ENCODE measurements around the gene EFNA5. TPM values are rescaled to one million over a fixed set of nuclear protein-coding genes. Genes with fewer than 3 reads are reported as not detected.

The EFNA5 gene
- total RNA-seq, 1 experiment from 2014 or later, result 216 TPM

DNA sequence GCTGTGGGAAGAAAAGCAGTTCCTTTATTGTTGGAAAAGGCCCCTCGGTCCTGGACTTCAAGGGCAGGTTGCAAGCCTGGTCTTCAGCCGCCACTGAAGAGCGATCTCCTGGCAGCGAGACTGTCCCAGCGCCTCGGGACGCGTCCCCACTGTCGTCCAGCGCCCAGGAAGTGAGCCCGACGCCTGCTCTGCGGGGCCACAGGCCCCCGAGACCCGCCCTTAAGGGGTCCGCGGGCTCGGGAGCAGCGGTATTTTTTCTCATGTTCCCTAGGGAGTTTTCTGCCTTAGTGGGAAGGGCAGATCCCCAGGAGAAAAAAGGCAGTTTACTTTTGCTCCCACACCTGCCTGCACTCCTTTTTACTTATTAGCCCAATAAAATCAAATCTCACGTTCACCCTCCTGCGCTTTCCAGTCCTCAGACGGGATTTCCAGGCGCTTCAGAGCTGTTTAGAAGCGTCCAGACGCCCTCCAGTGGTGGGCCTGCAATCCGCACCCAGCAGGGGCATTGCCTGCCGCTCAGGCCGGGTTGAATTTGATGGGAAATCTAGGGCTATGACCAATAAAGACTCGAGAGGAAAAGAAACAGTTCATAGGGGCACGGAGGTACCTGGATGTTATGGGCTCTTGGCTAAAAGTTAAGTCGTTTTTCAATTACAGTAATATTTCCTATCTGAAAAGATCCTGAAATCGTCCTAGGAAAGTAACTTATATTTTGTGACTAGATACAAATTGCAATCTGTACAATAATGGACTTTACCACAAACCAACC, 2.8 kb upstream of the EFNA5 start:
- peak overlapping the region; percentile 89 for H3K27ac Mint-ChIP-seq (ENCODE audit: unreplicated experiment)
- intact Hi-C loops (cut with micrococcal nuclease; ENCODE audit: unreplicated experiment), result loop anchor here (1.0 to 10.0 kb wide), 8 partner anchors 205 to 1549 kb away; no protein-coding TSS in a partner anchor
- no peaks in the 10 kb centered on the region for H3K27me3 Mint-ChIP-seq (ENCODE audit: unreplicated experiment)
- CTCF ChIA-PET, result interaction anchor here (0.7 kb wide), 2 partner anchors 12 to 312 kb away, joined by 3 read pairs; no protein-coding TSS in a partner anchor
- peak overlapping the region; percentile 94 for H3K4me3 Mint-ChIP-seq (ENCODE audit: low read depth, unreplicated experiment)
- H3K9me3 Mint-ChIP-seq (ENCODE audit: low read depth, unreplicated experiment), result no peaks in the 10 kb centered on the region
- peak; percentile 97 for DNase-seq
- H3K4me1 Mint-ChIP-seq (ENCODE audit: low read depth, unreplicated experiment), result peaks cover 18% of the 10 kb centered on the region
- no TSS peak for BruUV-seq (replicated peaks)
- TF ChIP-seq, protein P1, sequence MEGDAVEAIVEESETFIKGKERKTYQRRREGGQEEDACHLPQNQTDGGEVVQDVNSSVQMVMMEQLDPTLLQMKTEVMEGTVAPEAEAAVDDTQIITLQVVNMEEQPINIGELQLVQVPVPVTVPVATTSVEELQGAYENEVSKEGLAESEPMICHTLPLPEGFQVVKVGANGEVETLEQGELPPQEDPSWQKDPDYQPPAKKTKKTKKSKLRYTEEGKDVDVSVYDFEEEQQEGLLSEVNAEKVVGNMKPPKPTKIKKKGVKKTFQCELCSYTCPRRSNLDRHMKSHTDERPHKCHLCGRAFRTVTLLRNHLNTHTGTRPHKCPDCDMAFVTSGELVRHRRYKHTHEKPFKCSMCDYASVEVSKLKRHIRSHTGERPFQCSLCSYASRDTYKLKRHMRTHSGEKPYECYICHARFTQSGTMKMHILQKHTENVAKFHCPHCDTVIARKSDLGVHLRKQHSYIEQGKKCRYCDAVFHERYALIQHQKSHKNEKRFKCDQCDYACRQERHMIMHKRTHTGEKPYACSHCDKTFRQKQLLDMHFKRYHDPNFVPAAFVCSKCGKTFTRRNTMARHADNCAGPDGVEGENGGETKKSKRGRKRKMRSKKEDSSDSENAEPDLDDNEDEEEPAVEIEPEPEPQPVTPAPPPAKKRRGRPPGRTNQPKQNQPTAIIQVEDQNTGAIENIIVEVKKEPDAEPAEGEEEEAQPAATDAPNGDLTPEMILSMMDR (IDR thresholded peaks at IDR 0.05; ENCODE audit: unreplicated experiment), result peak; percentile 95
- peaks cover 55% of the 10 kb centered on the region for H3K36me3 Mint-ChIP-seq (ENCODE audit: insufficient read depth, unreplicated experiment)

DNA sequence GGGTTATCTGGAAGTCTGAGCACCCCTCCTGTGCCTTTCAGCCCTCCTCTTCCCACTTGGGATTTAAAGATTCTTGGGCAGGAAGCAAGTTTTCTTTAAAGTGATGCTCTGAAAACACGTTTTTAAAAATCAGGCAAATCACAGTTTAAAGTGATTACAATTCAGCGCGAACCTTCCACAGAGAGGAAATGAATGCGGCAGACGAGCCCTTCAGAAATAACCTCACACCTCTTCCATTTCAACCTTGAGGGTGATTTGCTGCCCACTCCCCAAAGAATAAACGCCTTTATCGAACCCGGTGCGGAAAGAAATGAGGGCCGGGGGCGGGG, 2.3 kb upstream of the EFNA5 start:
- CTCF ChIA-PET, result interaction anchor here (0.6 to 1.6 kb wide), 9 partner anchors 9 to 829 kb away, joined by 3 to 7 read pairs (median 3); no protein-coding TSS in a partner anchor
- H3K27ac Mint-ChIP-seq (ENCODE audit: unreplicated experiment), result peak overlapping the region; percentile 89
- H3K27me3 Mint-ChIP-seq (ENCODE audit: unreplicated experiment), result no peaks in the 10 kb centered on the region
- TF ChIP-seq, protein P1 (IDR thresholded peaks at IDR 0.05; ENCODE audit: unreplicated experiment), result no peak
- peak overlapping the region; percentile 94 for H3K4me3 Mint-ChIP-seq (ENCODE audit: low read depth, unreplicated experiment)
- TSS peak; percentile 73 for BruUV-seq (replicated peaks)
- intact Hi-C loops (cut with micrococcal nuclease; ENCODE audit: unreplicated experiment), result loop anchor here (1.0 to 10.0 kb wide), 8 partner anchors 204 to 1548 kb away; no protein-coding TSS in a partner anchor
- H3K9me3 Mint-ChIP-seq (ENCODE audit: low read depth, unreplicated experiment), result no peaks in the 10 kb centered on the region
- no peak for DNase-seq
- H3K4me1 Mint-ChIP-seq (ENCODE audit: low read depth, unreplicated experiment), result peaks cover 18% of the 10 kb centered on the region
- H3K36me3 Mint-ChIP-seq (ENCODE audit: insufficient read depth, unreplicated experiment), result peaks cover 60% of the 10 kb centered on the region

DNA sequence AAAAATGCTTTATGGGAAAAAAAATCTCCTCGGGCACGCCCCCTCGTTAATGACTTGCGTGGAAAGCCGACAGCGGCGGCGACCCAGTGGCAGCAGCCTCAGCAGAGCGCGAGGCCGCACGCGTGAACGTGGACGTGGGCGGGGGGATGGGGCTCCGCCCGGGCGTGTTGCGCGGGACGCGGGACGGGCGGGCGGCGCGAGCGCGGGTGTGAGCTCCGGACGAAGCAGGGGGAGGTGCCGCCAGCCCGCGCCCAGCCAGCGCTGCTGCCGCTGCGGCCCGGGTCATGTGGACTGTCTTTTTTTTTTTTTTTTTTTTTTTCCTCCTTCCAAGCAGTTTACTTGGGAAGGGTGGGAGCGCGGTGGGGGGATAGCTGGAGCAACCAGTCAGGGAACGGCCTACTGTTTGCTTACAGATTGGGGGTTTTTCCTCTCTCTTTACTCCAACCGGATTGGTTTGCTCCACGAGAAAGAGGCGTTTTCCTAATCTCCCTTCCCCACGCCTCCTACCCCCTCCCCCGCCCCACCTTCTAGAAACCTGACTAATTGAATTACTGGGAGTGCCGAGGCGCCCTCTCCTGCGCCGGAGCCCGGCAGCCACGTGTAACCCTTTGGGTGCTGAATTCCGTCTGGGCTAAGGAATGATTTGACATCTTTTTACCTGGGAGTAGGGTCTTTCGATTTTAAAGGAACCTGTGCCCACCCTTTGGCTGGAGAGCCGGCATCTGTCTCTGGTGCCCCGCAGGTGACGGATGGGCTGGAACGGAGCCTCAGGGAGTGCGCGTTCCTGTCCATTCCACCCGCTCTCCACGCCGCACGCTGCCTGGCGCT, 1.7 kb upstream of the EFNA5 start:
- H3K9me3 Mint-ChIP-seq (ENCODE audit: low read depth, unreplicated experiment), result no peaks in the 10 kb centered on the region
- DNase-seq, result peak; percentile 94
- TF ChIP-seq, protein P1 (IDR thresholded peaks at IDR 0.05; ENCODE audit: unreplicated experiment), result no peak
- BruUV-seq (replicated peaks), result no TSS peak
- H3K27ac Mint-ChIP-seq (ENCODE audit: unreplicated experiment), result peak overlapping the region; percentile 89
- peak overlapping the region; percentile 94 for H3K4me3 Mint-ChIP-seq (ENCODE audit: low read depth, unreplicated experiment)
- CTCF ChIA-PET, result interaction anchor here (0.6 to 1.6 kb wide), 11 partner anchors 9 to 1392 kb away, joined by 3 to 7 read pairs (median 4); no protein-coding TSS in a partner anchor
- peaks cover 64% of the 10 kb centered on the region for H3K36me3 Mint-ChIP-seq (ENCODE audit: insufficient read depth, unreplicated experiment)
- no peaks in the 10 kb centered on the region for H3K27me3 Mint-ChIP-seq (ENCODE audit: unreplicated experiment)
- peaks cover 18% of the 10 kb centered on the region for H3K4me1 Mint-ChIP-seq (ENCODE audit: low read depth, unreplicated experiment)
- intact Hi-C loops (cut with micrococcal nuclease; ENCODE audit: unreplicated experiment), result loop anchor here (1.0 to 10.0 kb wide), 8 partner anchors 204 to 1548 kb away; no protein-coding TSS in a partner anchor

DNA sequence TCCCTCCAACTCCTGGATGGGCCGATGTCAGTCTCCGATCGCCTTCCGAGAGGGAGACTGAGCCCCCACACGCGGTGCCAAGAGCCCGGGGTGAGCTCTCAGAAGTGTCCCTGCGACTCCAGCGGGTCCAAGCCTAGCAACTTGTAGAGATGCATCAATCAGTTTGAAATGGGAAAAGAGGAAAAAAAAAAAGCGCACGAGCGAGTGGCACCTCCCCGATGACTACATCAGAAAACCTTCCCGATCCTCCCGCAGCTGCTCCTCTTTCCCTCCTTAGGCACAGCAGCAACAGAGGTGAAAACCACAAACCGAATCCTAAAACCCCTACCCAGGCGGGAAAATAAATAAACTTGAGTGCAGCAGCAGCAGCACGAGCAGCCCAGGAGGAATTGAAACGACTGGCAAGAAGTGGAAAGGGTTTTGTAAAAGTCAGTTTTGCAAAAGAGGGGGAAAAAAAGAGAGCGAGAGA, 1.0 kb upstream of the EFNA5 start:
- peak overlapping the region; percentile 94 for H3K4me3 Mint-ChIP-seq (ENCODE audit: low read depth, unreplicated experiment)
- peak overlapping the region; percentile 89 for H3K27ac Mint-ChIP-seq (ENCODE audit: unreplicated experiment)
- no peaks in the 10 kb centered on the region for H3K27me3 Mint-ChIP-seq (ENCODE audit: unreplicated experiment)
- BruUV-seq (replicated peaks), result TSS peak; percentile 51
- TF ChIP-seq, protein P1 (IDR thresholded peaks at IDR 0.05; ENCODE audit: unreplicated experiment), result no peak
- peaks cover 71% of the 10 kb centered on the region for H3K36me3 Mint-ChIP-seq (ENCODE audit: insufficient read depth, unreplicated experiment)
- DNase-seq, result peak; percentile 64
- H3K4me1 Mint-ChIP-seq (ENCODE audit: low read depth, unreplicated experiment), result peaks cover 18% of the 10 kb centered on the region
- no peaks in the 10 kb centered on the region for H3K9me3 Mint-ChIP-seq (ENCODE audit: low read depth, unreplicated experiment)
- CTCF ChIA-PET, result interaction anchor here (0.7 to 1.6 kb wide), 5 partner anchors 8 to 799 kb away, joined by 3 to 7 read pairs (median 5); no protein-coding TSS in a partner anchor
- intact Hi-C loops (cut with micrococcal nuclease; ENCODE audit: unreplicated experiment), result loop anchor here (2.0 to 10.0 kb wide), 7 partner anchors 203 to 1547 kb away; no protein-coding TSS in a partner anchor

Data from Calu3 (cell line).